Neural cell (in vitro differentiated cells): Measurements from ENCODE around the gene SS18L1. TPM values are rescaled to one million over a fixed set of nuclear protein-coding genes. Genes with fewer than 3 reads are reported as not detected.

Source experiments
- H2AFZ ChIP-seq: fragments of 200-600, 300-800 bp; sonication (generic), shearing (Covaris generic); 2 replicates; pipeline ENCODE4 v1.6.0; 2014; ENCODE audit warnings: low read depth, mild to moderate bottlenecking, antibody characterized with exemption, low read length, moderate library complexity
- H3F3A ChIP-seq: fragments of 200-600 bp; shearing (Covaris generic); 2 replicates; pipeline ENCODE4 v1.6.1; 2016; ENCODE audit warnings: mild to moderate bottlenecking, moderate library complexity, mixed read lengths, antibody characterized with exemption, low read length; ENCODE audit not compliant: insufficient read depth, poor library complexity, severe bottlenecking
- H3K27ac ChIP-seq: fragments of 200-600, 300-800 bp; sonication (generic), shearing (Covaris generic); 2 replicates; pipeline ENCODE4 v1.5.1; 2014; ENCODE audit warnings: mild to moderate bottlenecking, low read length, moderate library complexity
- H3K27me3 ChIP-seq: fragments of 300-800, 200-600 bp; sonication (generic), shearing (Covaris generic); 2 replicates; pipeline ENCODE4 v1.6.0; 2014; ENCODE audit warnings: mild to moderate bottlenecking, low read depth, low read length, moderate library complexity; ENCODE audit not compliant: insufficient read depth
- H3K36me3 ChIP-seq: fragments of 300-800, 200-600 bp; sonication (generic), shearing (Covaris generic); 2 replicates; pipeline ENCODE4 v1.5.1; 2014; ENCODE audit warnings: mild to moderate bottlenecking, antibody characterized with exemption, low read length, moderate library complexity; ENCODE audit not compliant: insufficient read depth
- H3K4me2 ChIP-seq: fragments of 300-800, 200-600 bp; sonication (generic), shearing (Covaris generic); 2 replicates; pipeline ENCODE4 v1.6.0; 2014; ENCODE audit warnings: mild to moderate bottlenecking, low read length
- H3K4me3 ChIP-seq: fragments of 300-800, 200-600 bp; sonication (generic), shearing (Covaris generic); 2 replicates; pipeline ENCODE4 v1.5.1; 2014; ENCODE audit warnings: mild to moderate bottlenecking, low read length, moderate library complexity
- H3K79me2 ChIP-seq: fragments of 200-600 bp; shearing (Covaris generic); replicated peaks from 2 replicates; pipeline ENCODE4 v1.6.0; 2014; ENCODE audit warnings: mild to moderate bottlenecking, low read length, moderate library complexity; ENCODE audit not compliant: insufficient read depth
- H3K9ac ChIP-seq: fragments of 300-800, 200-600 bp; sonication (generic), shearing (Covaris generic); 2 replicates; pipeline ENCODE4 v1.6.1; 2016; ENCODE audit warnings: mild to moderate bottlenecking, low read length, mixed read lengths
- H3K9me2 ChIP-seq: fragments of 200-600 bp; shearing (Covaris generic); 2 replicates; pipeline ENCODE4 v1.6.1; 2016; ENCODE audit warnings: mild to moderate bottlenecking, low read length, mixed read lengths; ENCODE audit not compliant: insufficient read depth
- H3K9me3 ChIP-seq: fragments of 200-600, 300-800 bp; sonication (generic), shearing (Covaris generic); 2 replicates; pipeline ENCODE4 v1.6.1; 2016; ENCODE audit warnings: mild to moderate bottlenecking, mixed run types, low read length, moderate library complexity, mixed read lengths
- H4K20me1 ChIP-seq: fragments of 200-600 bp; shearing (Covaris generic); 2 replicates; pipeline ENCODE4 v1.6.1; 2016; ENCODE audit warnings: mild to moderate bottlenecking, mixed run types; ENCODE audit not compliant: insufficient read depth
- EP300 ChIP-seq: fragments of 450-650 bp; conservative IDR thresholded peaks from 2 replicates; pipeline ENCODE4 v1.6.1; 2014; ENCODE audit warnings: antibody characterized with exemption, mild to moderate bottlenecking, moderate library complexity; ENCODE audit not compliant: poor library complexity, severe bottlenecking
- EZH2 ChIP-seq: fragments of 200-600, 300-800 bp; shearing (Covaris generic), sonication (generic); IDR thresholded peaks from 2 replicates; pipeline ENCODE4 v1.6.1; 2014; ENCODE audit warnings: antibody characterized with exemption, low read length, borderline replicate concordance, mild to moderate bottlenecking; ENCODE audit not compliant: insufficient read depth, poor library complexity, severe bottlenecking
- MXI1 ChIP-seq: fragments of 450-650 bp; conservative IDR thresholded peaks from 2 replicates; pipeline ENCODE4 v1.6.1; 2014; ENCODE audit warnings: antibody characterized with exemption, mild to moderate bottlenecking; ENCODE audit not compliant: poor library complexity, severe bottlenecking
- POLR2AphosphoS5 ChIP-seq: IDR thresholded peaks from 2 replicates; pipeline ENCODE4 v1.6.1; 2012
- RAD21 ChIP-seq: fragments of 450-650 bp; conservative IDR thresholded peaks from 2 replicates; pipeline ENCODE4 v1.6.1; 2014; ENCODE audit warnings: antibody characterized with exemption, mild to moderate bottlenecking, moderate library complexity
- SMC3 ChIP-seq: fragments of 450-650 bp; conservative IDR thresholded peaks from 2 replicates; pipeline ENCODE4 v1.6.1; 2014; ENCODE audit warnings: antibody characterized with exemption, mild to moderate bottlenecking, moderate library complexity; ENCODE audit not compliant: poor library complexity
- TAF1 ChIP-seq: IDR thresholded peaks from 2 replicates; pipeline ENCODE4 v1.6.1; 2012; ENCODE audit warnings: low read depth
- polyA plus RNA-seq: library from polyadenylated mRNA; depleted of rRNA; stranded (reverse); fragments of >200 nt; gene quantifications from 2 replicates; pipeline ENCODE4 v1.2.3, GENCODE V29; 2014
- TF ChIP-seq, protein P1 (sequence below): fragments of 450-650 bp; IDR thresholded peaks from 2 replicates; pipeline ENCODE4 v1.5.1; 2014; ENCODE audit warnings: antibody characterized with exemption, mild to moderate bottlenecking, moderate library complexity; ENCODE audit not compliant: poor library complexity, severe bottlenecking
- TF ChIP-seq, protein P2 (sequence below): IDR thresholded peaks from 2 replicates; pipeline ENCODE4 v1.6.1; 2012; ENCODE audit warnings: borderline replicate concordance

Gene SS18L1
- polyA plus RNA-seq, 1 donor from 2014 or later, result 117 TPM

DNA sequence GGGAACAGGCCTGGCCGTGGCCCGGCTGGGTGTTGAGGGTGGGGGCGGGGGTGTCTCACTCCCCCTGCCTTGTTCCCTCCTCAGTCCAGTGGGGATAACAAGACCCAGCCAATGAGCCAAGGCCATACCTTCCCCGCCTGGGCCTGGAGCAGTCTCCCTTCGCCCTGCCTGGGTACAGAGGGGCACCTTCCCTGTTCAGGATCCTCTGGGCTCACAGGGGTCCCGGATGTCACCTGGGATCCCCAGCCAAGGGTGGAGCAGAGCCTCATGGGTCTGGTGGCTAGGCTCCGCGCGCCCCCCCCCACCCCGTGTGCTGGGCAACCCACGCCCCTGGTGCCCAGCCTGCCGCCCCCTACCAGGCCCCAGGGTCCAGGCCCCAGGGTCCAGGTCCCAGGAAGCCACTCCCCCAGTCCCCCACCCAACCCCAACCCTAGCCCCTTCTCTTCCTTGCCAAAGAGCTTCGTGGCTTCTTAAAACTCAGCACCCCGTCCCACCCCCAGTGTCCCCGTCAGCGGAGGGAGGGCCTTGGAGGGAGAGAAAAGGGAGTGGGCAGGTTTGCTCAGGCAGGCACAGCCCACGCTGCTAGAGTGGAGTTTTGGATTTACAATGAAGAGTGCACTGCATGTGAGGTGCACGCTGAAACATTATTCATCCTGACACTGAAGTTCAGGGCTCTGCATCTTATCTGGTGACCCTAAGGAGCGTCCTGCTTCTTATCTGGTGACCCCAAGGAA, 64.7 kb downstream of the SS18L1 start:
- H3K27me3 ChIP-seq, result no peaks in the 10 kb centered on the region
- H3K36me3 ChIP-seq, result no peaks in the 10 kb centered on the region
- no peak overlapping the region for H2AFZ ChIP-seq
- H3K4me3 ChIP-seq, result no peak overlapping the region
- H3K9me2 ChIP-seq, result no peaks in the 10 kb centered on the region
- no peaks in the 10 kb centered on the region for H3K79me2 ChIP-seq
- no peaks in the 10 kb centered on the region for H3F3A ChIP-seq
- TF ChIP-seq, protein P1, sequence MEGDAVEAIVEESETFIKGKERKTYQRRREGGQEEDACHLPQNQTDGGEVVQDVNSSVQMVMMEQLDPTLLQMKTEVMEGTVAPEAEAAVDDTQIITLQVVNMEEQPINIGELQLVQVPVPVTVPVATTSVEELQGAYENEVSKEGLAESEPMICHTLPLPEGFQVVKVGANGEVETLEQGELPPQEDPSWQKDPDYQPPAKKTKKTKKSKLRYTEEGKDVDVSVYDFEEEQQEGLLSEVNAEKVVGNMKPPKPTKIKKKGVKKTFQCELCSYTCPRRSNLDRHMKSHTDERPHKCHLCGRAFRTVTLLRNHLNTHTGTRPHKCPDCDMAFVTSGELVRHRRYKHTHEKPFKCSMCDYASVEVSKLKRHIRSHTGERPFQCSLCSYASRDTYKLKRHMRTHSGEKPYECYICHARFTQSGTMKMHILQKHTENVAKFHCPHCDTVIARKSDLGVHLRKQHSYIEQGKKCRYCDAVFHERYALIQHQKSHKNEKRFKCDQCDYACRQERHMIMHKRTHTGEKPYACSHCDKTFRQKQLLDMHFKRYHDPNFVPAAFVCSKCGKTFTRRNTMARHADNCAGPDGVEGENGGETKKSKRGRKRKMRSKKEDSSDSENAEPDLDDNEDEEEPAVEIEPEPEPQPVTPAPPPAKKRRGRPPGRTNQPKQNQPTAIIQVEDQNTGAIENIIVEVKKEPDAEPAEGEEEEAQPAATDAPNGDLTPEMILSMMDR, result no peak
- TF ChIP-seq TAF1, result no peak
- TF ChIP-seq, protein P2, sequence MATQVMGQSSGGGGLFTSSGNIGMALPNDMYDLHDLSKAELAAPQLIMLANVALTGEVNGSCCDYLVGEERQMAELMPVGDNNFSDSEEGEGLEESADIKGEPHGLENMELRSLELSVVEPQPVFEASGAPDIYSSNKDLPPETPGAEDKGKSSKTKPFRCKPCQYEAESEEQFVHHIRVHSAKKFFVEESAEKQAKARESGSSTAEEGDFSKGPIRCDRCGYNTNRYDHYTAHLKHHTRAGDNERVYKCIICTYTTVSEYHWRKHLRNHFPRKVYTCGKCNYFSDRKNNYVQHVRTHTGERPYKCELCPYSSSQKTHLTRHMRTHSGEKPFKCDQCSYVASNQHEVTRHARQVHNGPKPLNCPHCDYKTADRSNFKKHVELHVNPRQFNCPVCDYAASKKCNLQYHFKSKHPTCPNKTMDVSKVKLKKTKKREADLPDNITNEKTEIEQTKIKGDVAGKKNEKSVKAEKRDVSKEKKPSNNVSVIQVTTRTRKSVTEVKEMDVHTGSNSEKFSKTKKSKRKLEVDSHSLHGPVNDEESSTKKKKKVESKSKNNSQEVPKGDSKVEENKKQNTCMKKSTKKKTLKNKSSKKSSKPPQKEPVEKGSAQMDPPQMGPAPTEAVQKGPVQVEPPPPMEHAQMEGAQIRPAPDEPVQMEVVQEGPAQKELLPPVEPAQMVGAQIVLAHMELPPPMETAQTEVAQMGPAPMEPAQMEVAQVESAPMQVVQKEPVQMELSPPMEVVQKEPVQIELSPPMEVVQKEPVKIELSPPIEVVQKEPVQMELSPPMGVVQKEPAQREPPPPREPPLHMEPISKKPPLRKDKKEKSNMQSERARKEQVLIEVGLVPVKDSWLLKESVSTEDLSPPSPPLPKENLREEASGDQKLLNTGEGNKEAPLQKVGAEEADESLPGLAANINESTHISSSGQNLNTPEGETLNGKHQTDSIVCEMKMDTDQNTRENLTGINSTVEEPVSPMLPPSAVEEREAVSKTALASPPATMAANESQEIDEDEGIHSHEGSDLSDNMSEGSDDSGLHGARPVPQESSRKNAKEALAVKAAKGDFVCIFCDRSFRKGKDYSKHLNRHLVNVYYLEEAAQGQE, result no peak
- TF ChIP-seq EZH2, result no peak
- TF ChIP-seq SMC3, result no peak
- TF ChIP-seq EP300, result no peak
- no peaks in the 10 kb centered on the region for H3K9me3 ChIP-seq
- H4K20me1 ChIP-seq, result no peaks in the 10 kb centered on the region
- H3K9ac ChIP-seq, result no peak overlapping the region
- no peak overlapping the region for H3K4me2 ChIP-seq
- H3K27ac ChIP-seq, result no peak overlapping the region

DNA sequence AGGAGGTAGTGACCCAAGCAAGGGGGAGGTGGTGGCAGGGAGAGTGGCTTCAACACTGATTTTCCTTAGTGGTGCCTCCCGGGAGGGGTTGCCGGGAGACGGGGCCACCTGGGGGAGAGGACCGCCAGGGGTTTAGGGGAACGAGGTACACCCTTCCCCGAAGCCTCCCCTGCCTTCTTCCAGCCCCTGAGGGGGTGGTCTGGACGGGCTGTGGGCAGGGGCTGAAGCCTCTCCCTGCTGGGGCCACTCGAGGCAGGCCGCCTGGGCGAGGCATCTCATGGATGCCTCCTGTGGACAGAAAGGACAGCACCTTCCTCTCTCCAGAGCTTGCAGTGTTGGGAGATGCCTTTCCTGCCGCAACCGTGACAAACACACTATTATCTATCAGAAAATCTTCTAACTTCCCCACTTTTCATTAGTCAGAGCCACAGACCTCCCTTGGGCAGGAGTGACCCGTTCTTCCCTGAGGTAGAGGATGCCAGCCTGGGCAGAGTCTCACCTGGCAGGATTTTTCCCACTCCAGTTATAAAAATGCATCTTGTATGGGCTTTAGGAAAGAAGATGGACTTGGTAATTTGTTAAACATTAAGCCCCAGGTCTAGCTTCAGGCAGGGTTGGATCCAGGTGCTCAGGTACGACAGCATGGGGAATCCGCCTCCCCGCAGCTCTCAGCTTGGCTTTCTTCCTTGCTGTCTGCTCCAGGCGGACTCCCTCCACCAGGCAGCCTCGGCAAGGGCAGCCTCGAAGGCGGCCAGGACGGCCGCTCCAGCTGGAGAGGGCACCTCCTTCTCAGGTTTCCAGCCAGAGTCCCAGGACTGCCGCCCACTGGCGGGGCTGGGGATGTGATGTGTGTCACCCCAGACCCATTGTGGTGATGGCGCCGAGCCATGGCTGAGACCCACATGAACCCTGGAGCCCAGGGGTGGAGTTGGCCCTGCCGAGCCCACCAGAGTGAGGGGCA, 65.5 kb downstream of the SS18L1 start:
- no peaks in the 10 kb centered on the region for H3K27me3 ChIP-seq

More for the DNA sequence above, 65.5 kb downstream of the SS18L1 start:
- Histone ChIP-seq H2AFZ (no peak overlapping the region), H4K20me1 (no peaks in the 10 kb centered on the region), H3K4me2 (no peak overlapping the region), H3K27ac (no peak overlapping the region), H3K9ac (no peak overlapping the region), H3K4me3 (no peak overlapping the region), H3K36me3 (no peaks in the 10 kb centered on the region), H3F3A (no peaks in the 10 kb centered on the region), H3K9me2 (no peaks in the 10 kb centered on the region), H3K9me3 (no peaks in the 10 kb centered on the region), H3K79me2 (no peaks in the 10 kb centered on the region)
- TF ChIP-seq MXI1 (no peak), EP300 (no peak), TAF1 (no peak), RAD21 (no peak), POLR2AphosphoS5 (no peak), EZH2 (no peak), SMC3 (no peak)
- TF ChIP-seq, protein P1, result no peak
- TF ChIP-seq, protein P2, result no peak
